ENCODE data around the gene PRSS27.
"Not testable (repeated sequence)": the region's sequence is repeated elsewhere in the genome, so short reads cannot be mapped to it uniquely, and the experiment has no call there.

PRSS27 gene

GRCh38 chr16:2707368-2708289, 12.4 kb downstream of the PRSS27 start:
- no peak for DNase-seq

- DNase-seq: no peak
Observed at GRCh38 chr16:2706611-2707311, 13.3 kb downstream of the PRSS27 start.

- no peak for DNase-seq
Observed at GRCh38 chr16:2706085-2706484, 13.9 kb downstream of the PRSS27 start.

- no peak for DNase-seq
Observed at GRCh38 chr16:2705351-2705750, 14.7 kb downstream of the PRSS27 start.

DNA sequence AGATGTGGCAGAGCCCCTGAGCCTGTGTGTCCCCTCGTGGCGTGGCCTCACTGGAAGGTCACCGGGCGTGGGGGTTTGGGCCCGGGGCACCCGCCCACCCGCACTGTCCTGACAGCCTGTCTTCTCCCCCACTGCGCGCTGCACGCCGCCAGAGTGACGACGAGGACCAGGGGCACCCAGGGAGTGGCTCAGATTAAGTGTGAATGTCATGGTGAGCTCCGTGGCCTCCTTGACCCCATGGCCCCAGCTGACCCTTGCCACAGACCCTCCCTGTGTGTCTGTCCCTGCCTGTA, 15.1 kb downstream of the PRSS27 start:
- no peak for DNase-seq

GRCh38 chr16:2704166-2704982, 15.7 kb downstream of the PRSS27 start:
- no peak for DNase-seq

GRCh38 chr16:2702871-2703745, 16.9 kb downstream of the PRSS27 start:
- no peak for DNase-seq

- no peak for DNase-seq
Observed at GRCh38 chr16:2702438-2702825, 17.6 kb downstream of the PRSS27 start.

DNA sequence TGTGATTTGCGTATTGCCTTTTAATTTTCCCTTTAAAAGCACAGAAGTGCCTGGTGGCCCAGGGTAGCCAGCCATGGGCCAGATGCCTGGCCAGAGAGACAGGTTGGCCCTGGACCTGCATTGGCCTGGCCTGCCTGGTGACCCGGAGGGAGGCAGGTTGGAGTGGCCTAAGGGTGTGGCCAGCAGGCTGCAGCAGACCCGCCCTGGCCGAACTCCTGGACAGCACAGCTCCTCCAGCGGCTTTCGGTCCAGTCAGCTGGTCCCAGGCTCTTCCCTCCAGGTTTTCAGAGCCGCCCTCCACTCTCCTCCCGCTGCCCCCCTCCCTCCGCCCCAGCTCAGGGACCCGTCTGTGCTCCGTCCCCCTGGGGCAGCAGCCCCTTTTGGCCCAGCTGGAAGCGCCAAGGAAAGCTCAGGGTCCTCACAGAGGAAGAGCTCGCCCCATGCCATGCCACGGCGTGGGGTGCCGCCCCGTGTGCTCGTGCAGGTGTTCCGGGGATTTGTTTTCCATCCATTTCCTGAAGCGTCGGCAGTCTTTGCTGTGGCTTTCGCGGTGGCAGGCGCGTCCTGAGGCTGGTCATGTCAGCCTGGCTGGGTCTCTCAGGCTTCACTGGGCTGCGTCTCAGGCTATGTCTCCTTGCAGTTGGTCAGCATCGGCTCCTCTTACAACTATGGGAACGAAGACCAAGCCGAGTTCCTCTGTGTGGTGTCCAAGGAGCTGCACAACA, 18.1 kb downstream of the PRSS27 start:
- DNase-seq: no peak

- DNase-seq: no peak
Observed at GRCh38 chr16:2701272-2701671, 18.8 kb downstream of the PRSS27 start.

- DNase-seq: no peak
Observed at GRCh38 chr16:2700786-2701185, 19.2 kb downstream of the PRSS27 start.

DNA sequence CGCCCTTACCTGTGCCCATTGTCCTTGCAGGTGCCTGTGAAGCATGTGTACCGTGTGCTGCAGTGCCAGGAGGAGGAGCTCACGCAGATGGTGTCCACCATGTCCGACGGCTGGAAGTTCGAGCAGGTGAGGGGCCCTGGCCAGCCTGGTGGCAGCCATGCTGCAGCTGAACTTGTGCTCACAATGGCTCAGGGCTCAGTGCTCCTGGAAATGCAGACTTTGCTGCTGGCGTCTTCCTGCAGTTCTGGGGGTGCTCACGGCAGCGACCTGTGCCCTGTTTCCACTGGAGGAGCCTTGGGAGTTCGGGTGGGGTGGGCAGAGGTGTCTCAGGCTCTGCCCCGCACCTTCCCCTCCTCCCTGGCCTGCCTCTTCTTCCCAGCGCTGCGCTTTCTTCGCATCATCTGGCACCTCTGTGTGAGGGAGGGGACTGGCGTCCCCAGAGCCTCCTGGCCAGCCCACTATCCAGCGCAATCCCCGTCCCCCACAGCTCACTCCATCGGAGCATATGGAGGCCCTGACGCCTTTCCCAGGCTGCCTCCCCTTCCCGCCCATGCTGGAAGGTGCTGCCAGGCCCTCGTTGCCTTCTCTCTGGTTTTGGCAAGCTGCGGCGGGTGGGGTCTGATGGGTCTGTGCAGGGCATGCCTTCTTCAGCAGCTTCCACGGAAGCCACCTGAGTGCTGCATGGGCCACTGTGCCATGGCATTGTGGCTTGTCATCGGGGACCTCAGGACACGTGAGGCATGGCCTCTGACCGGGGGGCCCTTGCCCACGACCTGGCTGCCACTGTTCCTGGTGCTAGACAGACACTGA, 20.0 kb downstream of the PRSS27 start:
- no peak for DNase-seq

- DNase-seq: no peak
Observed at GRCh38 chr16:2698965-2699750, 20.9 kb downstream of the PRSS27 start.

- no peak for DNase-seq
Observed at GRCh38 chr16:2698103-2698870, 21.7 kb downstream of the PRSS27 start.

GRCh38 chr16:2697401-2697948, 22.5 kb downstream of the PRSS27 start:
- DNase-seq: no peak

GRCh38 chr16:2696601-2697250, 23.3 kb downstream of the PRSS27 start:
- DNase-seq: not testable (repeated sequence)

DNA sequence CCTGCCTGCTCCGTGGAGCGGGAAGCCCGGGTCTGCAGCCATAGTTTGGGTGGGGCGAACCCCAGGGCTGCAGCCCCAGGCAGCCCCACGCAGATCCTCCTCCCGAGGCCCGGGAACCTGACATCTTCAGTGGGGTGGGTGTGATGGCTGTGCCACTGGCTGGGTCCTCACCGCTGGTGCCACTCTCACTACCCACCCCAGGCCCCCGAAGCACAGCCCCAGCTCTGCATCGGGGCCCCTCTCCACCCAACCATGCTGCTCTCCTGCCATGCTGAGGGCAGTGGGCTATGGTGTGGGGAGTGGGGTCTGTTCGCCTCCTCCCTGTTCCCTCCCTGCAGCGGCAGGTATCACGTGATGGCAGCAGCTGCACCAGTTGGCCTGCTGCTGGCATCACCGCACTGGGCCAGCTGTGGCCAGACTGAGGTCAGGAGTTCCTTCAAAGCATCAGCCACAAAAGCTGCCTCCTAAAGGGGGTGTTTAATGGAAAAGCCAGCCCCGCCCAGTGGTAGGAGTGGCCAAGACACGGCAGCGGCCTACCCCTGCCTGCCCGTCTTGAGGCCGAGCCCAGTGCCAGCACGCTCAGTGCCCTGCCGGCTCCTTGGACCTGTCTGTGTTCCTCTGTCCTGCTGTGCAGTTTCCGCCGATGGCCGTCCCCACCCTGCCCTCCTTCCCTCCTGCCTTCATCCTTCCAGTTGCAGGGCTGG, 26.9 kb downstream of the PRSS27 start:
- DNase-seq: no peak

All from effector CD8-positive, alpha-beta T cell (primary cell).